ENCODE measurements around the gene F11R.
"Not testable (repeated sequence)": the region's sequence is repeated elsewhere in the genome, so short reads cannot be mapped to it uniquely, and the experiment has no call there.

DNA sequence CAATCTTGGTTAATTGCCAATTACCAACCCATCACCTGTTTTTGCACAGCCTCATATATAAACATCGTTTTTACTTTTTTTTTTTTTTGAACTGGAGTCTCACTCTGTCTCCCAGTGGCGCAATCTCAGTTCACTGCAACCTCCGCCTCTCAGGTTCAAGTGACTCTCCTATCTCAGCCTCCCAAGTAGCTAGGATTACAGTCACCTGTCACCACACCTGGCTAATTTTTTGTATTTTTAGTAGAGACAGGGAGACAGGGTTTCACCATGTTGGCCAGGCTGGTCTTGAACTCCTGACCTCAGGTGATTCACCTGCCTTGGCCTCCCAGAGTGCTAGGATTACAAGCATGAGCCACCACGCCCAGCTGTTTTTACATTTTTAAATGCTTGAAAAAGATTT is 28.9 kb downstream of the F11R start:
- TF ChIP-seq, protein P1, sequence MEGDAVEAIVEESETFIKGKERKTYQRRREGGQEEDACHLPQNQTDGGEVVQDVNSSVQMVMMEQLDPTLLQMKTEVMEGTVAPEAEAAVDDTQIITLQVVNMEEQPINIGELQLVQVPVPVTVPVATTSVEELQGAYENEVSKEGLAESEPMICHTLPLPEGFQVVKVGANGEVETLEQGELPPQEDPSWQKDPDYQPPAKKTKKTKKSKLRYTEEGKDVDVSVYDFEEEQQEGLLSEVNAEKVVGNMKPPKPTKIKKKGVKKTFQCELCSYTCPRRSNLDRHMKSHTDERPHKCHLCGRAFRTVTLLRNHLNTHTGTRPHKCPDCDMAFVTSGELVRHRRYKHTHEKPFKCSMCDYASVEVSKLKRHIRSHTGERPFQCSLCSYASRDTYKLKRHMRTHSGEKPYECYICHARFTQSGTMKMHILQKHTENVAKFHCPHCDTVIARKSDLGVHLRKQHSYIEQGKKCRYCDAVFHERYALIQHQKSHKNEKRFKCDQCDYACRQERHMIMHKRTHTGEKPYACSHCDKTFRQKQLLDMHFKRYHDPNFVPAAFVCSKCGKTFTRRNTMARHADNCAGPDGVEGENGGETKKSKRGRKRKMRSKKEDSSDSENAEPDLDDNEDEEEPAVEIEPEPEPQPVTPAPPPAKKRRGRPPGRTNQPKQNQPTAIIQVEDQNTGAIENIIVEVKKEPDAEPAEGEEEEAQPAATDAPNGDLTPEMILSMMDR (IDR thresholded peaks at IDR 0.05) = not testable (repeated sequence)
- not testable (repeated sequence) for TF ChIP-seq POLR2A (IDR thresholded peaks at IDR 0.05)

Data from right lobe of liver (tissue), 4 donors.